GM23338 (cell line): Measurements from ENCODE around the gene DHRSX. TPM values are rescaled to one million over a fixed set of nuclear protein-coding genes. Genes with fewer than 3 reads are reported as not detected.

Experiments used
- ATAC-seq: fragments of 200-7000 bp; cut with Tn5 transposase; 3 replicates; pipeline ENCODE4 v1.9.1; 2020
- DNase-seq: peaks from one replicate; pipeline ENCODE4 v3.0.0-alpha.2; 2015; ENCODE audit warnings: low spot score
- H2AFZ ChIP-seq: fragments of 200-600 bp; sonication (generic); 2 replicates; pipeline ENCODE4 v1.8.0; 2016; ENCODE audit warnings: antibody characterized with exemption, mild to moderate bottlenecking, moderate library complexity
- H3F3A ChIP-seq: fragments of 200-600 bp; sonication (generic); replicated peaks from 2 replicates; pipeline ENCODE4 v1.8.0; 2017; ENCODE audit warnings: antibody characterized with exemption, mixed run types, low read depth
- H3K27ac ChIP-seq: fragments of 200-600 bp; sonication (generic); 2 replicates; pipeline ENCODE4 v1.6.1; 2016; ENCODE audit warnings: low read depth
- H3K27me3 ChIP-seq: fragments of 200-600 bp; sonication (generic); 2 replicates; pipeline ENCODE4 v1.8.0; 2016; ENCODE audit warnings: mild to moderate bottlenecking, mixed run types, moderate library complexity; ENCODE audit not compliant: insufficient read depth
- H3K36me3 ChIP-seq: fragments of 200-600 bp; sonication (generic); 2 replicates; pipeline ENCODE4 v1.8.0; 2016; ENCODE audit warnings: mild to moderate bottlenecking; ENCODE audit not compliant: insufficient read depth
- H3K4me1 ChIP-seq: fragments of 200-600 bp; sonication (generic); 2 replicates; pipeline ENCODE4 v1.8.0; 2016; ENCODE audit warnings: mild to moderate bottlenecking, moderate library complexity; ENCODE audit not compliant: insufficient read depth
- H3K4me2 ChIP-seq: fragments of 200-600 bp; sonication (generic); 2 replicates; pipeline ENCODE4 v1.7.1; 2017; ENCODE audit warnings: mixed run types
- H3K4me3 ChIP-seq: fragments of 200-600 bp; sonication (generic); 2 replicates; pipeline ENCODE4 v1.6.1; 2016; ENCODE audit warnings: mixed run types
- H3K79me2 ChIP-seq: fragments of 200-600 bp; sonication (generic); replicated peaks from 2 replicates; pipeline ENCODE4 v1.8.0; 2017; ENCODE audit warnings: mild to moderate bottlenecking; ENCODE audit not compliant: insufficient read depth
- H3K9me2 ChIP-seq: fragments of 200-600 bp; sonication (generic); 2 replicates; pipeline ENCODE4 v1.8.0; 2017; ENCODE audit not compliant: insufficient read depth
- H4K20me1 ChIP-seq: fragments of 200-600 bp; sonication (generic); replicated peaks from 2 replicates; pipeline ENCODE4 v1.8.0; 2017; ENCODE audit warnings: mild to moderate bottlenecking; ENCODE audit not compliant: insufficient read depth
- H3K27ac Mint-ChIP-seq: 2 replicates; pipeline ENCODE4 v1.8.0; 2020; ENCODE audit warnings: inconsistent platforms, mild to moderate bottlenecking, moderate library complexity, mixed read lengths
- H3K27me3 Mint-ChIP-seq: 3 replicates; pipeline ENCODE4 v1.8.0; 2022; ENCODE audit warnings: low read depth, mild to moderate bottlenecking, moderate library complexity, mixed read lengths, inconsistent platforms; ENCODE audit not compliant: insufficient read depth, poor library complexity
- H3K36me3 Mint-ChIP-seq: 3 replicates; pipeline ENCODE4 v1.8.0; 2021; ENCODE audit warnings: low read depth, mild to moderate bottlenecking, inconsistent platforms, moderate library complexity, mixed read lengths
- H3K4me1 Mint-ChIP-seq: 3 replicates; pipeline ENCODE4 v1.8.0; 2020; ENCODE audit warnings: mild to moderate bottlenecking, inconsistent platforms, mixed read lengths
- H3K4me3 Mint-ChIP-seq: 3 replicates; pipeline ENCODE4 v1.8.0; 2021; ENCODE audit warnings: moderate library complexity, mild to moderate bottlenecking, inconsistent platforms, mixed read lengths
- H3K9me3 Mint-ChIP-seq: 3 replicates; pipeline ENCODE4 v1.8.0; 2020; ENCODE audit warnings: moderate library complexity, mild to moderate bottlenecking, inconsistent platforms, mixed read lengths
- NANOG ChIP-seq: IDR thresholded peaks from 2 replicates; pipeline ENCODE4 v1.6.1; 2016; ENCODE audit warnings: antibody characterized with exemption, borderline replicate concordance
- POLR2AphosphoS5 ChIP-seq: IDR thresholded peaks from 2 replicates; pipeline ENCODE4 v1.6.1; 2016; ENCODE audit warnings: antibody characterized with exemption, low read depth
- ZNF114 ChIP-seq: fragments of 250-450 bp; sonication (Bioruptor Pico); IDR thresholded peaks from 2 replicates; pipeline ENCODE4 v1.5.0; 2020; ENCODE audit warnings: mild to moderate bottlenecking, moderate library complexity
- polyA plus RNA-seq: library from polyadenylated mRNA; unstranded; fragments of >200 nt; fragmentation: Nextera tagmentation; extraction: Ambion mirVana; gene quantifications from 2 replicates; pipeline ENCODE4 v1.2.1, GENCODE V29; 2016
- total RNA-seq: library from RNA; depleted of rRNA; stranded (reverse); fragments of >200 nt; shearing (Covaris generic); gene quantifications from 2 replicates; pipeline ENCODE4 v1.2.3, GENCODE V29; 2014
- TF ChIP-seq, protein P1 (sequence below): IDR thresholded peaks from one replicate; pipeline ENCODE4 v1.6.1; 2018; ENCODE audit warnings: antibody characterized with exemption; ENCODE audit not compliant: unreplicated experiment
- TF ChIP-seq, protein P2 (sequence below): fragments of 250-450 bp; sonication (Bioruptor Pico); IDR thresholded peaks from 2 replicates; pipeline ENCODE4 v1.5.0; 2020; ENCODE audit warnings: mild to moderate bottlenecking, moderate library complexity

Gene DHRSX
- total and polyA plus RNA-seq, 2 experiments from 2014 or later: 33.9 to 43.0 TPM

DNA sequence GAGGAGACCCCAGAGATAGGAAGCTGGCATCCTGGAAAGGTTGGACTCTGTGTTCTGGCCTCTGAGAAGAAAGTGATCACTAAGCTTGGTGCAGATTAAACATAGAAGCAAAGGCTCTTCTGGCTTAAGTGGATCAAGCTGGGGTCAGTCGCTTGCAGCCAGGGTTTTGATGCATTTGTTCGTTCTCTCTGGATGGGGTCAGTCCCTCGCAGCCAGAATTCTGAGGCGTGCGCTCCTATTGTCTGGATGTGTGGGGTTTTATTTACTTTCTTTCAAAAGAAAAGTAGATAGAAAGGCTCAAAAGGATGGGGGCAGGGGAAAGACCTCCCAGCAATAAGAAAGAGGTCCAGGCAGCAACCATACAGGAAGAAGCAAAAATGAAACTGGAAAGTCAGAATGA lies 152.6 kb downstream of the DHRSX start:
- Mint-ChIP-seq H3K36me3 (peaks cover 58% of the 10 kb centered on the region), H3K27ac (no peak overlapping the region), H3K9me3 (peaks cover 31% of the 10 kb centered on the region), H3K27me3 (peaks cover 10% of the 10 kb centered on the region), H3K4me1 (no peaks in the 10 kb centered on the region), H3K4me3 (no peak overlapping the region)
- Histone ChIP-seq H2AFZ (no peak overlapping the region), H3K36me3 (no peaks in the 10 kb centered on the region), H4K20me1 (no peaks in the 10 kb centered on the region; the same call in 1 of the 2 replicates), H3K4me3 (no peak overlapping the region), H3K79me2 (peaks cover 8% of the 10 kb centered on the region; the same call in 1 of the 2 replicates), H3K4me1 (no peaks in the 10 kb centered on the region), H3K4me2 (no peak overlapping the region), H3K27me3 (no peaks in the 10 kb centered on the region), H3F3A (no peaks in the 10 kb centered on the region), H3K27ac (no peak overlapping the region), H3K9me2 (0 out of 2 replicates have a peak, but pooled peaks cover 2% of the 10 kb centered on the region)
- DNase-seq (no peak), ATAC-seq (no peak)
- TF ChIP-seq, protein P1, sequence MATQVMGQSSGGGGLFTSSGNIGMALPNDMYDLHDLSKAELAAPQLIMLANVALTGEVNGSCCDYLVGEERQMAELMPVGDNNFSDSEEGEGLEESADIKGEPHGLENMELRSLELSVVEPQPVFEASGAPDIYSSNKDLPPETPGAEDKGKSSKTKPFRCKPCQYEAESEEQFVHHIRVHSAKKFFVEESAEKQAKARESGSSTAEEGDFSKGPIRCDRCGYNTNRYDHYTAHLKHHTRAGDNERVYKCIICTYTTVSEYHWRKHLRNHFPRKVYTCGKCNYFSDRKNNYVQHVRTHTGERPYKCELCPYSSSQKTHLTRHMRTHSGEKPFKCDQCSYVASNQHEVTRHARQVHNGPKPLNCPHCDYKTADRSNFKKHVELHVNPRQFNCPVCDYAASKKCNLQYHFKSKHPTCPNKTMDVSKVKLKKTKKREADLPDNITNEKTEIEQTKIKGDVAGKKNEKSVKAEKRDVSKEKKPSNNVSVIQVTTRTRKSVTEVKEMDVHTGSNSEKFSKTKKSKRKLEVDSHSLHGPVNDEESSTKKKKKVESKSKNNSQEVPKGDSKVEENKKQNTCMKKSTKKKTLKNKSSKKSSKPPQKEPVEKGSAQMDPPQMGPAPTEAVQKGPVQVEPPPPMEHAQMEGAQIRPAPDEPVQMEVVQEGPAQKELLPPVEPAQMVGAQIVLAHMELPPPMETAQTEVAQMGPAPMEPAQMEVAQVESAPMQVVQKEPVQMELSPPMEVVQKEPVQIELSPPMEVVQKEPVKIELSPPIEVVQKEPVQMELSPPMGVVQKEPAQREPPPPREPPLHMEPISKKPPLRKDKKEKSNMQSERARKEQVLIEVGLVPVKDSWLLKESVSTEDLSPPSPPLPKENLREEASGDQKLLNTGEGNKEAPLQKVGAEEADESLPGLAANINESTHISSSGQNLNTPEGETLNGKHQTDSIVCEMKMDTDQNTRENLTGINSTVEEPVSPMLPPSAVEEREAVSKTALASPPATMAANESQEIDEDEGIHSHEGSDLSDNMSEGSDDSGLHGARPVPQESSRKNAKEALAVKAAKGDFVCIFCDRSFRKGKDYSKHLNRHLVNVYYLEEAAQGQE: no peak
- no peak for TF ChIP-seq POLR2AphosphoS5
- TF ChIP-seq, protein P2, sequence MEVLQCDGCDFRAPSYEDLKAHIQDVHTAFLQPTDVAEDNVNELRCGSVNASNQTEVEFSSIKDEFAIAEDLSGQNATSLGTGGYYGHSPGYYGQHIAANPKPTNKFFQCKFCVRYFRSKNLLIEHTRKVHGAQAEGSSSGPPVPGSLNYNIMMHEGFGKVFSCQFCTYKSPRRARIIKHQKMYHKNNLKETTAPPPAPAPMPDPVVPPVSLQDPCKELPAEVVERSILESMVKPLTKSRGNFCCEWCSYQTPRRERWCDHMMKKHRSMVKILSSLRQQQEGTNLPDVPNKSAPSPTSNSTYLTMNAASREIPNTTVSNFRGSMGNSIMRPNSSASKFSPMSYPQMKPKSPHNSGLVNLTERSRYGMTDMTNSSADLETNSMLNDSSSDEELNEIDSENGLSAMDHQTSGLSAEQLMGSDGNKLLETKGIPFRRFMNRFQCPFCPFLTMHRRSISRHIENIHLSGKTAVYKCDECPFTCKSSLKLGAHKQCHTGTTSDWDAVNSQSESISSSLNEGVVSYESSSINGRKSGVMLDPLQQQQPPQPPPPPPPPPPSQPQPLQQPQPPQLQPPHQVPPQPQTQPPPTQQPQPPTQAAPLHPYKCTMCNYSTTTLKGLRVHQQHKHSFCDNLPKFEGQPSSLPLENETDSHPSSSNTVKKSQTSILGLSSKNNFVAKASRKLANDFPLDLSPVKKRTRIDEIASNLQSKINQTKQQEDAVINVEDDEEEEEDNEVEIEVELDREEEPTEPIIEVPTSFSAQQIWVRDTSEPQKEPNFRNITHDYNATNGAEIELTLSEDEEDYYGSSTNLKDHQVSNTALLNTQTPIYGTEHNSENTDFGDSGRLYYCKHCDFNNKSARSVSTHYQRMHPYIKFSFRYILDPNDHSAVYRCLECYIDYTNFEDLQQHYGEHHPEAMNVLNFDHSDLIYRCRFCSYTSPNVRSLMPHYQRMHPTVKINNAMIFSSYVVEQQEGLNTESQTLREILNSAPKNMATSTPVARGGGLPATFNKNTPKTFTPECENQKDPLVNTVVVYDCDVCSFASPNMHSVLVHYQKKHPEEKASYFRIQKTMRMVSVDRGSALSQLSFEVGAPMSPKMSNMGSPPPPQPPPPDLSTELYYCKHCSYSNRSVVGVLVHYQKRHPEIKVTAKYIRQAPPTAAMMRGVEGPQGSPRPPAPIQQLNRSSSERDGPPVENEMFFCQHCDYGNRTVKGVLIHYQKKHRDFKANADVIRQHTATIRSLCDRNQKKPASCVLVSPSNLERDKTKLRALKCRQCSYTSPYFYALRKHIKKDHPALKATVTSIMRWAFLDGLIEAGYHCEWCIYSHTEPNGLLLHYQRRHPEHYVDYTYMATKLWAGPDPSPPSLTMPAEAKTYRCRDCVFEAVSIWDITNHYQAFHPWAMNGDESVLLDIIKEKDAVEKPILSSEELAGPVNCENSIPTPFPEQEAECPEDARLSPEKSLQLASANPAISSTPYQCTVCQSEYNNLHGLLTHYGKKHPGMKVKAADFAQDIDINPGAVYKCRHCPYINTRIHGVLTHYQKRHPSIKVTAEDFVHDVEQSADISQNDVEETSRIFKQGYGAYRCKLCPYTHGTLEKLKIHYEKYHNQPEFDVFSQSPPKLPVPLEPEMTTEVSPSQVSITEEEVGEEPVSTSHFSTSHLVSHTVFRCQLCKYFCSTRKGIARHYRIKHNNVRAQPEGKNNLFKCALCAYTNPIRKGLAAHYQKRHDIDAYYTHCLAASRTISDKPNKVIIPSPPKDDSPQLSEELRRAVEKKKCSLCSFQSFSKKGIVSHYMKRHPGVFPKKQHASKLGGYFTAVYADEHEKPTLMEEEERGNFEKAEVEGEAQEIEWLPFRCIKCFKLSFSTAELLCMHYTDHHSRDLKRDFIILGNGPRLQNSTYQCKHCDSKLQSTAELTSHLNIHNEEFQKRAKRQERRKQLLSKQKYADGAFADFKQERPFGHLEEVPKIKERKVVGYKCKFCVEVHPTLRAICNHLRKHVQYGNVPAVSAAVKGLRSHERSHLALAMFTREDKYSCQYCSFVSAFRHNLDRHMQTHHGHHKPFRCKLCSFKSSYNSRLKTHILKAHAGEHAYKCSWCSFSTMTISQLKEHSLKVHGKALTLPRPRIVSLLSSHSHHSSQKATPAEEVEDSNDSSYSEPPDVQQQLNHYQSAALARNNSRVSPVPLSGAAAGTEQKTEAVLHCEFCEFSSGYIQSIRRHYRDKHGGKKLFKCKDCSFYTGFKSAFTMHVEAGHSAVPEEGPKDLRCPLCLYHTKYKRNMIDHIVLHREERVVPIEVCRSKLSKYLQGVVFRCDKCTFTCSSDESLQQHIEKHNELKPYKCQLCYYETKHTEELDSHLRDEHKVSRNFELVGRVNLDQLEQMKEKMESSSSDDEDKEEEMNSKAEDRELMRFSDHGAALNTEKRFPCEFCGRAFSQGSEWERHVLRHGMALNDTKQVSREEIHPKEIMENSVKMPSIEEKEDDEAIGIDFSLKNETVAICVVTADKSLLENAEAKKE (CRISPR knock-in tag): no peak
- TF ChIP-seq ZNF114 (CRISPR knock-in tag): no peak
- no peak for TF ChIP-seq NANOG
